H1 (cell line): Measurements from ENCODE around the gene MREG. TPM values are rescaled to one million over a fixed set of nuclear protein-coding genes. Genes with fewer than 3 reads are reported as not detected.

ENCODE experiments used
- CTCF ChIA-PET: fragments of 300-600 bp; sonication (Branson Sonifier 250); formaldehyde crosslinking; loops from one replicate; lab custom pipeline; 2021; ENCODE audit not compliant: partially characterized antibody; lab: Charles Lee
- POLR2A ChIA-PET: fragments of 300-600 bp; sonication (Branson Sonifier 250); formaldehyde crosslinking; loops from one replicate; lab custom pipeline; 2021; ENCODE audit warnings: inconsistent platforms; ENCODE audit not compliant: partially characterized antibody; lab: Charles Lee
- DNase-seq, 2 experiments: peaks; one replicate each; pipeline versions ENCODE4 v3.0.0 to v3.0.0-alpha.2; 2010 to 2022; ENCODE audit warnings: low spot score in 2 of 2, low read depth in 1 of 2, mixed read lengths in 1 of 2
- FAIRE-seq: peaks from 2 replicates; lab custom pipeline; 2011; peaks lifted over from hg19 to GRCh38; lab: Jason Lieb, UNC
- H2AFZ ChIP-seq: 2 replicates; pipeline ENCODE4 v1.8.1; 2012; ENCODE audit warnings: low read length, inconsistent platforms
- H2AK5ac ChIP-seq: 2 replicates; pipeline ENCODE4 v1.6.1; 2013; ENCODE audit warnings: low read depth, low read length
- H2BK120ac ChIP-seq: replicated peaks from 2 replicates; pipeline ENCODE3; 2013; ENCODE audit warnings: low read depth, low read length, inconsistent platforms
- H2BK12ac ChIP-seq: 2 replicates; pipeline ENCODE4 v1.6.1; 2013; ENCODE audit warnings: low read depth, low read length
- H2BK15ac ChIP-seq: 2 replicates; pipeline ENCODE4 v1.6.1; 2013; ENCODE audit warnings: low read length
- H2BK20ac ChIP-seq: 2 replicates; pipeline ENCODE4 v1.6.1; 2013; ENCODE audit warnings: low read length
- H2BK5ac ChIP-seq: 2 replicates; pipeline ENCODE4 v1.6.1; 2013; ENCODE audit warnings: low read depth, low read length
- H3K14ac ChIP-seq: 2 replicates; pipeline ENCODE4 v1.6.1; 2013; ENCODE audit warnings: inconsistent platforms; ENCODE audit not compliant: insufficient read length
- H3K18ac ChIP-seq: 2 replicates; pipeline ENCODE4 v1.6.1; 2013; ENCODE audit warnings: low read length; ENCODE audit errors: extremely low read depth
- H3K23ac ChIP-seq: 2 replicates; pipeline ENCODE4 v1.6.1; 2013; ENCODE audit warnings: inconsistent platforms; ENCODE audit not compliant: insufficient read length
- H3K23me2 ChIP-seq: 2 replicates; pipeline ENCODE4 v1.6.1; 2013; ENCODE audit warnings: low read depth, low read length
- H3K27ac ChIP-seq: 2 replicates; pipeline ENCODE4 v1.6.1; 2011; ENCODE audit warnings: low read depth, low read length, inconsistent platforms
- H3K27me3 ChIP-seq, 4 experiments: replicated peaks in 1 of 4; 1 replicate in 1 of 4; 2 replicates in 3 of 4; pipeline versions ENCODE4 v1.6.1 to v1.8.1; 2011 to 2013; ENCODE audit warnings: low read length in 3 of 4, mild to moderate bottlenecking in 3 of 4, inconsistent platforms in 2 of 4, mixed read lengths in 2 of 4, moderate library complexity in 1 of 4; ENCODE audit not compliant: control insufficient read depth in 3 of 4, insufficient read depth in 3 of 4; ENCODE audit errors: extremely low read depth in 1 of 4
- H3K36me3 ChIP-seq, 4 experiments: 2 replicates each; pipeline versions ENCODE4 v1.6.1 to v1.8.1; 2011 to 2013; ENCODE audit warnings: mild to moderate bottlenecking in 4 of 4, low read length in 3 of 4, moderate library complexity in 2 of 4, control low read depth in 1 of 4, inconsistent platforms in 1 of 4; ENCODE audit not compliant: insufficient read depth in 4 of 4, control insufficient read depth in 2 of 4
- H3K4ac ChIP-seq: replicated peaks from 2 replicates; pipeline ENCODE3; 2013; ENCODE audit warnings: low read length, low read depth, mixed read lengths, inconsistent platforms; ENCODE audit not compliant: insufficient read length
- H3K4me1 ChIP-seq, 4 experiments: replicated peaks in 1 of 4; 1 replicate in 1 of 4; 2 replicates in 3 of 4; pipeline versions ENCODE4 v1.6.1 to v1.8.1; 2011 to 2013; ENCODE audit warnings: low read length in 3 of 4, inconsistent platforms in 2 of 4, mixed read lengths in 1 of 4; ENCODE audit not compliant: insufficient read depth in 4 of 4, control insufficient read depth in 3 of 4
- H3K4me2 ChIP-seq, 2 experiments: 2 replicates each; pipeline versions ENCODE4 v1.6.1 to v1.8.1; 2011 to 2013; ENCODE audit warnings: low read depth in 2 of 2, low read length in 2 of 2, control low read depth in 1 of 2, inconsistent platforms in 1 of 2, mild to moderate bottlenecking in 1 of 2; ENCODE audit not compliant: insufficient read depth in 1 of 2
- H3K4me3 ChIP-seq, 4 experiments: fragments of 200-600, 300-600 bp in 1 of 4; sonication (generic), shearing (Covaris generic), sonication (Bioruptor Twin) in 1 of 4; 2 replicates each; pipeline versions ENCODE4 v1.5.1 to v1.8.1; 2011 to 2016; ENCODE audit warnings: low read length in 4 of 4, low read depth in 3 of 4, control low read depth in 2 of 4, inconsistent platforms in 2 of 4, mild to moderate bottlenecking in 2 of 4, mixed read lengths in 1 of 4, moderate library complexity in 1 of 4; ENCODE audit not compliant: insufficient read depth in 2 of 4; ENCODE audit errors: extremely low read depth in 1 of 4
- H3K56ac ChIP-seq: replicated peaks from 2 replicates; pipeline ENCODE3; 2013; ENCODE audit warnings: low read depth, mild to moderate bottlenecking, mixed read lengths, low read length, inconsistent platforms; ENCODE audit not compliant: insufficient read length
- H3K79me1 ChIP-seq: 2 replicates; pipeline ENCODE4 v1.6.1; 2013; ENCODE audit warnings: low read depth, low read length, control low read depth
- H3K79me2 ChIP-seq, 2 experiments: 2 replicates each; pipeline versions ENCODE4 v1.6.1 to v1.8.1; 2012 to 2013; ENCODE audit warnings: low read length in 2 of 2, mild to moderate bottlenecking in 2 of 2, inconsistent platforms in 1 of 2; ENCODE audit not compliant: insufficient read depth in 2 of 2, control insufficient read depth in 1 of 2
- H3K9ac ChIP-seq, 4 experiments: replicated peaks in 1 of 4; 1 replicate in 1 of 4; 2 replicates in 3 of 4; pipeline versions ENCODE4 v1.6.1 to v1.8.1; 2011 to 2013; ENCODE audit warnings: low read depth in 3 of 4, low read length in 3 of 4, control low read depth in 2 of 4, mild to moderate bottlenecking in 2 of 4, moderate library complexity in 2 of 4, inconsistent platforms in 1 of 4; ENCODE audit errors: extremely low read depth in 1 of 4
- H3K9me3 ChIP-seq, 2 experiments: 2 replicates each; pipeline versions ENCODE4 v1.6.1 to v1.8.1; 2012 to 2013; ENCODE audit warnings: mild to moderate bottlenecking in 2 of 2, moderate library complexity in 2 of 2, control low read depth in 1 of 2, inconsistent platforms in 1 of 2, low read depth in 1 of 2, low read length in 1 of 2, mixed read lengths in 1 of 2; ENCODE audit not compliant: insufficient read depth in 2 of 2
- H4K20me1 ChIP-seq, 2 experiments: replicated peaks in 1 of 2; 2 replicates each; pipeline versions ENCODE3 to v1.8.1; 2011 to 2013; ENCODE audit warnings: inconsistent platforms in 2 of 2, low read length in 2 of 2, mild to moderate bottlenecking in 1 of 2; ENCODE audit not compliant: insufficient read depth in 2 of 2, control insufficient read depth in 1 of 2
- H4K5ac ChIP-seq: 2 replicates; pipeline ENCODE4 v1.6.1; 2013; ENCODE audit warnings: low read length, low read depth, mixed read lengths, inconsistent platforms; ENCODE audit not compliant: insufficient read length
- H4K8ac ChIP-seq: 2 replicates; pipeline ENCODE4 v1.8.0; 2013; ENCODE audit warnings: mild to moderate bottlenecking, moderate library complexity, low read length, inconsistent platforms; ENCODE audit not compliant: insufficient read depth; ENCODE audit errors: extremely low read depth
- H4K91ac ChIP-seq: replicated peaks from 2 replicates; pipeline ENCODE3; 2013; ENCODE audit warnings: low read length, mixed read lengths, inconsistent platforms; ENCODE audit not compliant: insufficient read length
- RAD21 ChIP-seq, 2 experiments: IDR thresholded peaks in 1 of 2; conservative IDR thresholded peaks in 1 of 2; 2 replicates each; pipeline ENCODE4 v1.6.1; 2011; ENCODE audit warnings: low read depth in 2 of 2, low read length in 2 of 2, improper control_type of control experiment in 1 of 2, inconsistent platforms in 1 of 2, mild to moderate bottlenecking in 1 of 2, moderate library complexity in 1 of 2
- SAP30 ChIP-seq: fragments of 300-600 bp; sonication (generic); IDR thresholded peaks from 2 replicates; pipeline ENCODE4 v1.7.1; 2012; ENCODE audit warnings: low read length, moderate library complexity, mild to moderate bottlenecking, inconsistent platforms; ENCODE audit not compliant: insufficient read depth, insufficient replicate concordance
- YY1 ChIP-seq: IDR thresholded peaks from 2 replicates; pipeline ENCODE4 v1.6.1; 2011; ENCODE audit warnings: low read depth, mild to moderate bottlenecking, low read length
- WGBS, 2 experiments: shearing (Covaris generic) in 1 of 2; methylation state at CpG; one replicate each; pipeline versions ENCODE4 v1.1.6 to v1.1.7; 2013 to 2015; ENCODE audit warnings: low lambda C conversion rate in 2 of 2, mixed read lengths in 2 of 2, inconsistent platforms in 1 of 2, low coverage in 1 of 2, missing lambda C conversion rate in 1 of 2; ENCODE audit not compliant: insufficient replicate concordance in 2 of 2, insufficient coverage in 1 of 2, insufficient read length in 1 of 2; ENCODE audit errors: extremely low coverage in 1 of 2, missing lambda C conversion rate in 1 of 2; 5-methylcytosine and 5-hydroxymethylcytosine counted together
- polyA plus RNA-seq, 7 experiments: library from polyadenylated mRNA; depleted of rRNA in 3 of 7; stranded (reverse) in 5 of 7; unstranded in 2 of 7; fragments of >200 nt in 5 of 7; fragments of 200-250 nt in 2 of 7; gene quantifications; 1 replicate in 5 of 7; 2 replicates in 1 of 7; 4 replicates in 1 of 7; pipeline versions ENCODE4 v1.2.1 to v1.2.3, GENCODE V29; 2011 to 2013; ENCODE audit warnings: missing spikeins in 2 of 7, mixed read lengths in 2 of 7
- total RNA-seq: library from RNA; stranded (reverse); fragmentation: NEBNext Ultra II Directional; extraction: Animal tissue kit (Norgen Biotek cat#: 25700); gene quantifications from 2 replicates; pipeline ENCODE4 v1.2.1, GENCODE V29; 2021
- TF ChIP-seq, protein P1 (sequence below), 3 experiments: IDR thresholded peaks; 1 replicate in 2 of 3; 2 replicates in 1 of 3; pipeline versions ENCODE4 v1.5.1 to v1.6.1; 2011; ENCODE audit warnings: low read length in 3 of 3, mild to moderate bottlenecking in 3 of 3, inconsistent platforms in 2 of 3, low read depth in 1 of 3, moderate library complexity in 1 of 3; ENCODE audit not compliant: insufficient read depth in 1 of 3; ENCODE audit errors: control extremely low read depth in 1 of 3

MREG gene
- total and polyA plus RNA-seq, 2 of the 8 experiments (the other 6 are each of a cell fraction or from before 2014, with no cell fraction given): 7.5 to 31.9 TPM

DNA sequence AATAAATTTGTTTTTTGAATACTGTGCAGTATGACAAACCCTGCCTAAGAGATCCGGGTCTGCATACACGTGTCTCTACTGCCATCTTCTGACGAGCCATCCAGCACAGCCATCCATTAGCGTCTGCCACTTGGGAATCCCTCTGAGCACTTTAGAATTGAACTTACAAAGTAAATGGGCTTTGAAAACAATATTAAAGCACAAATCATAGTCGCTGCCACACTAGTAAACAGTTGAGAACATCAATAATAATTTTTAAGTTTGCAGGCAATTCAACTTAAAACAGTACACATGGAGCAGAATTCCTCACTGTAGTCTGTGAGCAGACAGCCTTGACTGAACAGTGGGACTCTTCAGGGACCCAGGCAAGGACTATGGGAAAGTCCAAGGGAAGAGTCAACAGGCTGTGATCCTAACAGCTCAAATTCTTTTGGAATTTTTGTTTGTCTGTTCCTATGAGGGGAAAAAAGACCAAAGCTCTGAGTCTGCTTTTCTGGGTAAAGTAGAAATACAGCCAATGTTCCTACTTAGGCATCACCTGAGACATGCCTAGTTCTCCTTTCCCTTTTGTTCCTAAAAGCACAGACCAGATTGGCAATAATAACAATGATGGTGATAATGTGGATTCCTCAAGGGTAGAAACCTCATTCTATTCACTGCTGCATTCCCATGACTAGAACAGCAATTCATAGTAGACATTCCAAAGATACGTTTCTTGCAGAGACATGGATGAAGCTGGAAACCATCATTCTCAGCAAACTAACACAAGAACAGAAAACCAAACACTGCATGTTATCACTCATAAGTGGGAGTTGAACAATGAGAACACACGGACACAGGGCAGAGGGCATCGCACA is 92.9 kb downstream of the MREG start:
- Histone ChIP-seq H3K36me3 (no peaks in the 10 kb centered on the region), H3K23ac (no peak overlapping the region), H3K4ac (no peak overlapping the region), H3K23me2 (no peaks in the 10 kb centered on the region), H3K14ac (no peak overlapping the region), H2BK12ac (no peak overlapping the region), H4K20me1 (no peaks in the 10 kb centered on the region), H4K8ac (no peak overlapping the region), H3K79me2 (no peaks in the 10 kb centered on the region), H3K27ac (no peak overlapping the region), H3K27me3 (no peaks in the 10 kb centered on the region), H4K91ac (peak overlapping the region; percentile 51), H3K79me1 (no peaks in the 10 kb centered on the region), H3K18ac (no peak overlapping the region), H4K5ac (no peak overlapping the region)
- DNase-seq (peak in 1 of 2 experiments; percentile 64), FAIRE-seq (peak; percentile 42)
- WGBS, 2 experiments: 39% methylated on average over 8 of the region's 8 CpGs; no CpG with 5 or more reads in 1 of the 2 experiments
- peak; percentile 64; the same call in 1 of the 2 replicates for TF ChIP-seq YY1
- peak; percentile 98 for TF ChIP-seq RAD21 (IDR thresholded peaks at IDR 0.05 in 1 of 2, conservative IDR thresholded peaks at IDR 0.05 in 1 of 2; ENCODE audit: low read depth in 2 of 2, low read length in 2 of 2)
- TF ChIP-seq SAP30: no peak
- TF ChIP-seq, protein P1, sequence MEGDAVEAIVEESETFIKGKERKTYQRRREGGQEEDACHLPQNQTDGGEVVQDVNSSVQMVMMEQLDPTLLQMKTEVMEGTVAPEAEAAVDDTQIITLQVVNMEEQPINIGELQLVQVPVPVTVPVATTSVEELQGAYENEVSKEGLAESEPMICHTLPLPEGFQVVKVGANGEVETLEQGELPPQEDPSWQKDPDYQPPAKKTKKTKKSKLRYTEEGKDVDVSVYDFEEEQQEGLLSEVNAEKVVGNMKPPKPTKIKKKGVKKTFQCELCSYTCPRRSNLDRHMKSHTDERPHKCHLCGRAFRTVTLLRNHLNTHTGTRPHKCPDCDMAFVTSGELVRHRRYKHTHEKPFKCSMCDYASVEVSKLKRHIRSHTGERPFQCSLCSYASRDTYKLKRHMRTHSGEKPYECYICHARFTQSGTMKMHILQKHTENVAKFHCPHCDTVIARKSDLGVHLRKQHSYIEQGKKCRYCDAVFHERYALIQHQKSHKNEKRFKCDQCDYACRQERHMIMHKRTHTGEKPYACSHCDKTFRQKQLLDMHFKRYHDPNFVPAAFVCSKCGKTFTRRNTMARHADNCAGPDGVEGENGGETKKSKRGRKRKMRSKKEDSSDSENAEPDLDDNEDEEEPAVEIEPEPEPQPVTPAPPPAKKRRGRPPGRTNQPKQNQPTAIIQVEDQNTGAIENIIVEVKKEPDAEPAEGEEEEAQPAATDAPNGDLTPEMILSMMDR (IDR thresholded peaks at IDR 0.05; ENCODE audit: control extremely low read depth in 1 of 3, insufficient read depth in 1 of 3, low read depth in 1 of 3, low read length in 3 of 3): peak; percentile 80 to 88 (median 81)
- TF ChIP-seq, all 59 proteins: peak for 3
- ChIA-PET CTCF (interaction anchor here (0.8 to 5.8 kb wide), 14 partner anchors 10 to 509 kb away, joined by 3 to 62 read pairs (median 5); no protein-coding TSS in a partner anchor), POLR2A (no interaction called here)
- H3K4me3 ChIP-seq: no peak overlapping the region
- no peak overlapping the region for H2BK120ac ChIP-seq
- peak overlapping the region; percentile 24; the same call in 1 of the 2 replicates for H2BK20ac ChIP-seq
- no peak overlapping the region for H3K9ac ChIP-seq
- no peak overlapping the region for H2AK5ac ChIP-seq
- H2AFZ ChIP-seq: 0 out of 2 replicates have a peak overlapping the region, but pooled peaks have one; percentile 47
- H3K4me2 ChIP-seq: no peak overlapping the region
- peaks cover 0 to 16% (median 6%) of the 10 kb centered on the region in 4 experiments; a peak in 3 of 7 replicates for H3K4me1 ChIP-seq
- no peak overlapping the region for H2BK15ac ChIP-seq
- H3K9me3 ChIP-seq: no peaks in the 10 kb centered on the region
- H3K56ac ChIP-seq: no peak overlapping the region
- H2BK5ac ChIP-seq: peak overlapping the region; percentile 2; the same call in 1 of the 2 replicates
